AG09309 (cell line): ENCODE measurements around the gene ARSA.

Experiments
- DNase-seq: peaks from one replicate; pipeline ENCODE4 v3.0.0-alpha.2; 2010; ENCODE audit warnings: low read depth
- H3K4me3 ChIP-seq: 2 replicates; pipeline ENCODE4 v1.5.1; 2011; ENCODE audit warnings: mild to moderate bottlenecking, low read depth, low read length, moderate library complexity; ENCODE audit not compliant: control insufficient read depth
- TF ChIP-seq, protein P1 (sequence below): IDR thresholded peaks from 2 replicates; pipeline ENCODE4 v1.5.1; 2011; ENCODE audit warnings: mild to moderate bottlenecking, low read depth, low read length, inconsistent platforms; ENCODE audit not compliant: insufficient read depth, control insufficient read depth; ENCODE audit errors: missing control alignments

ARSA gene

DNA sequence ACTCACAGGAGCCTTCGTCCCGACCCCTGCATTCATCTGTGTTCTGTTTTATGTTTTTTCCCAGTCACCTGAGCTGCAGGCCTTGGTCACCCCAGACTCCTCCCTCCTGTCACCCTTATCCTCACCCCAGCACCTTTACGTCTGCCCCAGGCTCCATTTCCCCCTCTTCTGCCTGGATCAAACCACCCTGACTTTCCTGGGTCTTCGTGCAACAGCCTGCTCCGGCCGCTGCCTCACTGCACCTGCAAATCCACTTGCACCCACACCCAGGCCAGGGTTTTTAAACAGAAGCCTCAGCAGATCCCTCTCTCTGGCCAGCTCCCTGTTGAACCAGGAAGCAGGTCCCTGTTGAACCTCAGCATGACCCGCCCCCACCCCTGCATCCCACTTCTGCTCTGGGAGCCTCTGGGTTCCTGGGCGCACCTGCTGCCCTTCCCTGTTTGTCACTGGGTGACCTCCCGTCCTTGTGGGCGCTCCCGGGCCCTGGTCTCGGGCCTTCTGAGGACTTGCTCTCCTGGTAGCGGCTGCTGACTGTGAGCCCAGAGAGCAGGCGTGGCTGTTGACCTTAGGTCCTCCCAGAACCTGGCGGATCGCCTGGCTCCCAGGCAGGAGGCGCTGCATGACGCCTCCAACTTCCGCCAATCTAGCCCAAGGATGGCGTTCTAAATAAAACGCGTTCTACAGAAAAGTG is 14.5 kb downstream of the ARSA start:
- H3K4me3 ChIP-seq: no peak overlapping the region
- TF ChIP-seq, protein P1, sequence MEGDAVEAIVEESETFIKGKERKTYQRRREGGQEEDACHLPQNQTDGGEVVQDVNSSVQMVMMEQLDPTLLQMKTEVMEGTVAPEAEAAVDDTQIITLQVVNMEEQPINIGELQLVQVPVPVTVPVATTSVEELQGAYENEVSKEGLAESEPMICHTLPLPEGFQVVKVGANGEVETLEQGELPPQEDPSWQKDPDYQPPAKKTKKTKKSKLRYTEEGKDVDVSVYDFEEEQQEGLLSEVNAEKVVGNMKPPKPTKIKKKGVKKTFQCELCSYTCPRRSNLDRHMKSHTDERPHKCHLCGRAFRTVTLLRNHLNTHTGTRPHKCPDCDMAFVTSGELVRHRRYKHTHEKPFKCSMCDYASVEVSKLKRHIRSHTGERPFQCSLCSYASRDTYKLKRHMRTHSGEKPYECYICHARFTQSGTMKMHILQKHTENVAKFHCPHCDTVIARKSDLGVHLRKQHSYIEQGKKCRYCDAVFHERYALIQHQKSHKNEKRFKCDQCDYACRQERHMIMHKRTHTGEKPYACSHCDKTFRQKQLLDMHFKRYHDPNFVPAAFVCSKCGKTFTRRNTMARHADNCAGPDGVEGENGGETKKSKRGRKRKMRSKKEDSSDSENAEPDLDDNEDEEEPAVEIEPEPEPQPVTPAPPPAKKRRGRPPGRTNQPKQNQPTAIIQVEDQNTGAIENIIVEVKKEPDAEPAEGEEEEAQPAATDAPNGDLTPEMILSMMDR: no peak
- DNase-seq: no peak

DNA sequence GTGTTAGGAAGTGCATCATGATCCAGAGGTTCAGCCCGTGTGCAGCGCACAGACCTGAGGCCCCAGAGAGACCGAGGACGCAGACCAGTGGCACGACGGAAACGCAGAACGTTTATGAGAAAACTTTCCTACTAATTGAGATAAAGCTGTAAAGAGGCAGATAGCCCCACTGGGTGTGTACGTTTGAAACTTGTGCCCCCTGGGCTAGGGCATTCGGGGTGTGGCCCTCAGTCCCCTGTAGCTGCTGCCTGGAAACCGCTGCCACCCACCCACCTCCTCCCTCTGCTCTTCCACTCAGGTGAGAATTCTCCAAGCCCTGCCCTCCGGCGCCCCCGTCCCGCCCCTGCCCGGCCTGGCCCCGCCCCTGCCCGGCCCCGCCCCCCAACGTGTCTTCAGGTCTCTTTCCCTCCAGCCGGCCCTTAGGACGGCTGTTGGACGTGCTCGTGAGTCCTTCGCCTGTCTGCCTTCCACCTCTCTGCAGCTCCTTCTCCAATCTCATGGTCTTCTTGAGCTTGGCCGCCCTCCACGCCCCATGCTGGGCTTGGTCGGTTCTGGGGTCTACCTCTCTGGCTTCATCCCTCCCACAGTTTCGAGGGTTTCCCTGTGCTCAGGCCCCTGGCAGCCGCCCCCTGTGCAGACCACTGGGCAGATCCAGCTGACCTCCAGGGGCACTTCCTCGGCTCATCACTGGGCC is 15.3 kb downstream of the ARSA start:
- TF ChIP-seq, protein P1: no peak
- H3K4me3 ChIP-seq: no peak overlapping the region
- DNase-seq: no peak

DNA sequence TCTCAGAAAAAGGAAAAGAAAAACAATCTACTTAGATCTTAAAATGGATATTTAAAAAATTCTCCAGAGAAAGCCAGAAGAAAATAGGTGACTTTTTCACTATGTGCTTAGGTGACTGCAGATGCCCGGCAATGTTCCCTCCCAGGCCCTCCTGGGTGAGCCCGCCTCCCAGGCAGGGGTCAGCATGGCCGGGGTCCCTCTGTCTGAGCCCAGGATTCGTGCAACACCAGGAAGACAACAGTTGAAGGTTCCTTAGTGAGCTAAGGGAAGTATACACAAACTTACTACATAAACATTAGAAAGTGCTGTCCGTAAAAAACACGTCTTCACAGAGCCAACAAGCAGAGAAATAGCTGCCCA is 15.8 kb downstream of the ARSA start:
- no peak for DNase-seq
- TF ChIP-seq, protein P1: no peak
- no peak overlapping the region for H3K4me3 ChIP-seq

DNA sequence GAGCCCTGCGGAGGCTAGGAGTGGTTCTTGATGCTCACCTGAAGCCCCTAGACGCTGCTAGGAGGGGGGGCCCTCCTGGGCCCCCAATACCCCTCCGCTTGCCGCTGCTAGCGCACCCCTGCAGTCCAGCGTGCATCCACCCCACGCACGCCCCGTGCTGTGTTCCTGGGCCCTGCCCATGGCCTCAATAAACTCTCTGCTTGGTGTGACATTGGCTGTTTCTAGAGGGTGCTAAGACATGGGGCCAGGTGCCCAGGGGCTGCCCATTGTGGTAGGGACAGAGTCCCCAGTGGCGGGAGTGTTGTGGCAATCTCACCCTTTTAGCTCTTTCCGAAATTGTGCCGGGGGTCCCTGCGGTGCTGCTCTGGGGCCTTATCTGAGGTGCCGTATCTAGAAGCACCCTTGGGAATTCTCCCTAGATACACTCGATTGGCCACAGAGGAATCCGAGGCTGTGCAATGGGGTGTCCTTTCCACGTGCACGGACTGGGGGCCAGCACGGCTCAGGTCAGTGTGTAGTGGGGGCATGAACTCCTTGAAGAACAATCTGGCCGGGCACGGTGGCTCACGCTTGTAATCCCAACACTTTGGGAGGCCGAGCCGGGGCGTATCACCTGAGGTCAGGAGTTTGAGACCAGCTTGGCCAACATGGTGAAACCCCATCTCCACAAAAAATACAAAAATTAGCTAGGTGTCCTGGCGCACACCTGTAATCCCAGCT is 16.5 kb downstream of the ARSA start:
- H3K4me3 ChIP-seq: no peak overlapping the region
- DNase-seq: no peak
- TF ChIP-seq, protein P1: no peak

DNA sequence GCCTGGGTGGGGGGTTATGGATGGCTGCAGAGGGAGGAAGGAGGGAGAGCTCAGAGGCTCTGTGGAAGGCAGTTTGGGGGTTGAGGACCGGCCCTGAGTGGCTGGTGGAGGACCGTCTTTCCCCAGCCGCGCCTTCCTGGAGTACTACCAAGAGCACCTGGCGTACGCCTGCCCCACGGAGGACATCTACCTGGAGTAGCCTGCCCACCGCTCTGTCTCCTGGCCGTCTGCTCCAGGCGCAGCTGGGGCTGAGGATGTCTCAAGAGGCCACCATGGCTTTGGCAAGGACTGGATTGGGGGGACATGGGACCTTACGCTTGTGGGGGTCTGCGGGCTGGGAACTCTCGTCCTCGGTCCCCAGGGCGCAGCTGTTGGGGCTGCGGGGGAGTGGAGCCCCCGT is 17.4 kb downstream of the ARSA start:
- H3K4me3 ChIP-seq: no peak overlapping the region
- DNase-seq: no peak
- TF ChIP-seq, protein P1: no peak

DNA sequence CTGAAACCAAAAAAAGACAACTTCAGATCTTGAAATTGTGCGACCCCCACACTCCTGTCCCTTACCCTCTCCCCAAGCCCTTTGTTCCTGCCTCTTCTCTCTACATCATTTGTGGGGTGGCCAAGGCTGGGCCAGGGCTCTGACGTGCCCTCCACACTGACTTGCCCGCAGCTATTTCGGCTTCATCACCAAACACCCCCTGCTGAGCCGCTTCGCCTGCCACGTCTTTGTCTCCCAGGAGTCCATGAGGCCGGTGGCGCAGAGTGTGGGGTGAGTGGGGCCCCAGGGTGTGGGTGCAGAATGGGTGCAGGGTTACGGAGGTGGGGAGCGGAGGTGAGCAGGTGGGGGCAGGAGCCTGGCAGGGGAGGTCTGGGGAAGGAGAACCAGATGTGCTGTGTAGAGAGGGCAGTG is 17.9 kb downstream of the ARSA start:
- DNase-seq: no peak
- TF ChIP-seq, protein P1: no peak
- H3K4me3 ChIP-seq: no peak overlapping the region
